ENCODE measurements around the gene ATF7IP2. TPM values are rescaled to one million over a fixed set of nuclear protein-coding genes. Genes with fewer than 3 reads are reported as not detected.

Gene ATF7IP2
- total RNA-seq, 1 experiment from 2014 or later, result 7.1 TPM

Other genes with a start within 250 kb of the ATF7IP2 start
- gene GRIN2A, start 203.6 kb upstream of the ATF7IP2 start, total RNA-seq (2014; rRNA removed; shearing (Covaris generic)), result not detected in 2 replicates
- gene EMP2, start 194.5 kb downstream of the ATF7IP2 start, total RNA-seq (2014; rRNA removed; shearing (Covaris generic)), result 9.4 and 9.8 TPM in 2 replicates